HepG2 (cell line): ENCODE measurements around the gene TP53TG5. TPM values are rescaled to one million over a fixed set of nuclear protein-coding genes. Genes with fewer than 3 reads are reported as not detected.
A peak's percentile ranks its signal among the peaks of the same experiment; 100 is the strongest.

ENCODE experiments used
- CBFB ChIP-seq: sonication (generic); formaldehyde crosslinking; IDR thresholded peaks from 2 replicates; pipeline ENCODE4 v1.4.0; 2020; ENCODE audit warnings: missing genetic modification reagents
- CTCF ChIP-seq: sonication (generic); formaldehyde crosslinking; IDR thresholded peaks from 2 replicates; pipeline ENCODE4 v1.5.0; 2020; ENCODE audit warnings: mild to moderate bottlenecking, missing genetic modification reagents, moderate library complexity
- HBP1 ChIP-seq: IDR thresholded peaks from 2 replicates; pipeline ENCODE4 v1.6.1; 2016; ENCODE audit warnings: low read depth, control low read depth
- HDAC6 ChIP-seq: fragments of 200-600 bp; sonication (generic); IDR thresholded peaks from 2 replicates; pipeline ENCODE4 v1.7.0; 2017; ENCODE audit warnings: mild to moderate bottlenecking, antibody characterized with exemption, low read length, low read depth
- ISL2 ChIP-seq: sonication (generic); formaldehyde crosslinking; IDR thresholded peaks from 2 replicates; pipeline ENCODE4 v1.5.0; 2020; ENCODE audit warnings: missing genetic modification reagents
- MEIS2 ChIP-seq: sonication (generic); formaldehyde crosslinking; IDR thresholded peaks from 2 replicates; pipeline ENCODE4 v1.9.0; 2021; ENCODE audit warnings: mild to moderate bottlenecking, missing genetic modification reagents
- PRDM10 ChIP-seq: sonication (generic); formaldehyde crosslinking; IDR thresholded peaks from 2 replicates; pipeline ENCODE4 v1.4.0; 2020; ENCODE audit warnings: low read depth, missing genetic modification reagents
- RBM22 ChIP-seq: fragments of 200-400 bp; formaldehyde crosslinking; optimal IDR thresholded peaks from 2 replicates; pipeline ENCODE3; 2017; ENCODE audit warnings: mild to moderate bottlenecking, low read length, moderate library complexity
- SMC3 ChIP-seq: IDR thresholded peaks from 2 replicates; pipeline ENCODE4 v1.6.1; 2011; ENCODE audit warnings: low read length, improper control_type of control experiment
- SP5 ChIP-seq: IDR thresholded peaks from 2 replicates; pipeline ENCODE4 v1.6.1; 2016; ENCODE audit warnings: low read depth, borderline replicate concordance
- TBX2 ChIP-seq: sonication (generic); formaldehyde crosslinking; IDR thresholded peaks from 2 replicates; pipeline ENCODE4 v1.5.0; 2020; ENCODE audit warnings: missing genetic modification reagents, mild to moderate bottlenecking, borderline replicate concordance
- THAP11 ChIP-seq: IDR thresholded peaks from 2 replicates; pipeline ENCODE4 v1.6.1; 2016; ENCODE audit warnings: missing biosample characterization, missing genetic modification reagents
- ZNF234 ChIP-seq: sonication (generic); formaldehyde crosslinking; conservative IDR thresholded peaks from 2 replicates; pipeline ENCODE4 v1.5.1; 2020; ENCODE audit warnings: mild to moderate bottlenecking, missing genetic modification reagents
- ZNF431 ChIP-seq: sonication (generic); formaldehyde crosslinking; IDR thresholded peaks from 2 replicates; pipeline ENCODE4 v1.9.0; 2022; ENCODE audit warnings: missing genetic modification reagents, low read depth, mild to moderate bottlenecking, borderline replicate concordance
- ZNF816 ChIP-seq: sonication (generic); formaldehyde crosslinking; IDR thresholded peaks from 2 replicates; pipeline ENCODE4 v1.8.0; 2022; ENCODE audit warnings: missing genetic modification reagents, mild to moderate bottlenecking, borderline replicate concordance
- polyA plus RNA-seq, 8 experiments: library from polyadenylated mRNA; depleted of rRNA in 3 of 8; stranded (reverse) in 7 of 8; unstranded in 1 of 8; fragments of >200 nt; fragmentation: Illumina TruSeq in 4 of 8; extraction: Trizol in 4 of 8; gene quantifications; 2 replicates each; pipeline versions ENCODE4 v1.2.1 to v1.2.3, GENCODE V29; 2011 to 2016; ENCODE audit warnings: low read depth in 4 of 8, missing spikeins in 1 of 8, mixed read lengths in 1 of 8; ENCODE audit not compliant: insufficient read depth in 1 of 8
- total RNA-seq, 5 experiments: library from RNA; depleted of rRNA; stranded (reverse); fragments of >200 nt; fragmentation: Illumina TruSeq; extraction: Trizol; gene quantifications; 2 replicates each; pipeline ENCODE4 v1.2.3, GENCODE V29; 2016; ENCODE audit warnings: low read depth in 1 of 5
- TF ChIP-seq, protein P1 (sequence below): sonication (generic); formaldehyde crosslinking; IDR thresholded peaks from 2 replicates; pipeline ENCODE4 v1.8.1; 2022; ENCODE audit warnings: low read depth, mild to moderate bottlenecking, missing genetic modification reagents
- TF ChIP-seq, protein P2 (sequence below): sonication (generic); formaldehyde crosslinking; IDR thresholded peaks from 2 replicates; pipeline ENCODE4 v1.5.1; 2020; ENCODE audit warnings: mild to moderate bottlenecking, moderate library complexity, missing genetic modification reagents

TP53TG5 gene
- total and polyA plus RNA-seq, 2 of the 13 experiments (the other 11 are each of a cell fraction or from before 2014, with no cell fraction given) = 0.11 TPM; not detected in 1

GRCh38 chr20:45373353-45374100 lies 4.6 kb downstream of the TP53TG5 start (continued):
- TF ChIP-seq HBP1 (CRISPR knock-in tag) (no peak; the same call in 1 of the 2 replicates), ZNF431 (CRISPR knock-in tag) (peak; percentile 49; the same call in 1 of the 2 replicates), TBX2 (CRISPR knock-in tag) (peak; percentile 70; the same call in 1 of the 2 replicates), MEIS2 (CRISPR knock-in tag) (peak; percentile 80), THAP11 (CRISPR knock-in tag) (peak; percentile 48; the same call in 1 of the 2 replicates), PRDM10 (CRISPR knock-in tag) (peak; percentile 62; the same call in 1 of the 2 replicates), RBM22 (no peak), SP5 (CRISPR knock-in tag) (peak; percentile 60; the same call in 1 of the 2 replicates), ISL2 (CRISPR knock-in tag) (no peak), SMC3 (peak; percentile 91), CTCF (CRISPR knock-in tag) (peak; percentile 98), HDAC6 (no peak), CBFB (CRISPR knock-in tag) (no peak), ZNF816 (CRISPR knock-in tag) (no peak), ZNF234 (CRISPR knock-in tag) (no peak)
- TF ChIP-seq, protein P1, sequence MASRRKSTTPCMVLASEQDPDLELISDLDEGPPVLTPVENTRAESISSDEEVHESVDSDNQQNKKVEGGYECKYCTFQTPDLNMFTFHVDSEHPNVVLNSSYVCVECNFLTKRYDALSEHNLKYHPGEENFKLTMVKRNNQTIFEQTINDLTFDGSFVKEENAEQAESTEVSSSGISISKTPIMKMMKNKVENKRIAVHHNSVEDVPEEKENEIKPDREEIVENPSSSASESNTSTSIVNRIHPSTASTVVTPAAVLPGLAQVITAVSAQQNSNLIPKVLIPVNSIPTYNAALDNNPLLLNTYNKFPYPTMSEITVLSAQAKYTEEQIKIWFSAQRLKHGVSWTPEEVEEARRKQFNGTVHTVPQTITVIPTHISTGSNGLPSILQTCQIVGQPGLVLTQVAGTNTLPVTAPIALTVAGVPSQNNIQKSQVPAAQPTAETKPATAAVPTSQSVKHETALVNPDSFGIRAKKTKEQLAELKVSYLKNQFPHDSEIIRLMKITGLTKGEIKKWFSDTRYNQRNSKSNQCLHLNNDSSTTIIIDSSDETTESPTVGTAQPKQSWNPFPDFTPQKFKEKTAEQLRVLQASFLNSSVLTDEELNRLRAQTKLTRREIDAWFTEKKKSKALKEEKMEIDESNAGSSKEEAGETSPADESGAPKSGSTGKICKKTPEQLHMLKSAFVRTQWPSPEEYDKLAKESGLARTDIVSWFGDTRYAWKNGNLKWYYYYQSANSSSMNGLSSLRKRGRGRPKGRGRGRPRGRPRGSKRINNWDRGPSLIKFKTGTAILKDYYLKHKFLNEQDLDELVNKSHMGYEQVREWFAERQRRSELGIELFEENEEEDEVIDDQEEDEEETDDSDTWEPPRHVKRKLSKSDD = peak; percentile 74; the same call in 1 of the 2 replicates
- TF ChIP-seq, protein P2, sequence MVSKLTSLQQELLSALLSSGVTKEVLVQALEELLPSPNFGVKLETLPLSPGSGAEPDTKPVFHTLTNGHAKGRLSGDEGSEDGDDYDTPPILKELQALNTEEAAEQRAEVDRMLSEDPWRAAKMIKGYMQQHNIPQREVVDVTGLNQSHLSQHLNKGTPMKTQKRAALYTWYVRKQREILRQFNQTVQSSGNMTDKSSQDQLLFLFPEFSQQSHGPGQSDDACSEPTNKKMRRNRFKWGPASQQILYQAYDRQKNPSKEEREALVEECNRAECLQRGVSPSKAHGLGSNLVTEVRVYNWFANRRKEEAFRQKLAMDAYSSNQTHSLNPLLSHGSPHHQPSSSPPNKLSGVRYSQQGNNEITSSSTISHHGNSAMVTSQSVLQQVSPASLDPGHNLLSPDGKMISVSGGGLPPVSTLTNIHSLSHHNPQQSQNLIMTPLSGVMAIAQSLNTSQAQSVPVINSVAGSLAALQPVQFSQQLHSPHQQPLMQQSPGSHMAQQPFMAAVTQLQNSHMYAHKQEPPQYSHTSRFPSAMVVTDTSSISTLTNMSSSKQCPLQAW = peak; percentile 74
